HUES64 (cell line): ENCODE data around the gene CFAP52.
"Not testable (repeated sequence)": the region's sequence is repeated elsewhere in the genome, so short reads cannot be mapped to it uniquely, and the experiment has no call there.

Source experiments
- H3K27ac ChIP-seq: 2 replicates; pipeline ENCODE4 v1.7.0; 2013; ENCODE audit warnings: low read depth, low read length, inconsistent platforms
- H3K27me3 ChIP-seq: 2 replicates; pipeline ENCODE4 v1.6.1; 2013; ENCODE audit warnings: mild to moderate bottlenecking, low read length; ENCODE audit not compliant: insufficient read depth
- H3K36me3 ChIP-seq: 2 replicates; pipeline ENCODE4 v1.6.1; 2013; ENCODE audit warnings: mild to moderate bottlenecking, low read length; ENCODE audit not compliant: insufficient read depth
- H3K4me1 ChIP-seq: 2 replicates; pipeline ENCODE4 v1.6.1; 2013; ENCODE audit warnings: mild to moderate bottlenecking, low read length, moderate library complexity; ENCODE audit not compliant: insufficient read depth
- H3K4me3 ChIP-seq: 2 replicates; pipeline ENCODE4 v1.5.1; 2013; ENCODE audit warnings: mild to moderate bottlenecking, low read length, moderate library complexity
- H3K9ac ChIP-seq: 2 replicates; pipeline ENCODE4 v1.6.1; 2013; ENCODE audit warnings: mild to moderate bottlenecking, low read depth, low read length
- H3K9me3 ChIP-seq: 2 replicates; pipeline ENCODE4 v1.6.1; 2013; ENCODE audit warnings: low read depth, low read length; ENCODE audit not compliant: insufficient read depth
- WGBS: fragments of 150-250, 120-280 bp; methylation state at CpG from one replicate; pipeline ENCODE4 v1.1.7; 2013; ENCODE audit warnings: missing lambda C conversion rate; 5-methylcytosine and 5-hydroxymethylcytosine counted together

The CFAP52 gene

DNA sequence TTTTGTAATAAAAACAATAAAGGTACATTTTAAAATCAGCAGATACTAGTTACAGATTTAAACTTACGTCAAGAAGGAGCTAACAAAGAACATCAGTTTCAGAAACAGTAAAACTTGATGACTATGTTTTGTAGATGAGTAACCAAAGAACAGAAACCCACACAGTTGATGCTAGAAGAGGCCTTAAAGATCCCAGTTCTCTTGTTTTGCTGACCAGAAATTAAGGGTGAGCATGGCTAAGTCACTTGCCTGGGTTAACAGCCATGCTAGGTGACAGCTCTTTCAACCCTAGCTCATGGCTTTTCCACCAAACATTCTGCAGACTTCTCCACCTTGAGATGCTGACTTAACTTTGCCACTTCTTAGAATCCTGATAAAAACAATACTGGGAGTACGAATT, 27.2 kb upstream of the CFAP52 start:
- WGBS = 88% methylated on average over 2 of the region's 2 CpGs
- no peak overlapping the region for H3K4me3 ChIP-seq
- no peaks in the 10 kb centered on the region for H3K4me1 ChIP-seq

DNA sequence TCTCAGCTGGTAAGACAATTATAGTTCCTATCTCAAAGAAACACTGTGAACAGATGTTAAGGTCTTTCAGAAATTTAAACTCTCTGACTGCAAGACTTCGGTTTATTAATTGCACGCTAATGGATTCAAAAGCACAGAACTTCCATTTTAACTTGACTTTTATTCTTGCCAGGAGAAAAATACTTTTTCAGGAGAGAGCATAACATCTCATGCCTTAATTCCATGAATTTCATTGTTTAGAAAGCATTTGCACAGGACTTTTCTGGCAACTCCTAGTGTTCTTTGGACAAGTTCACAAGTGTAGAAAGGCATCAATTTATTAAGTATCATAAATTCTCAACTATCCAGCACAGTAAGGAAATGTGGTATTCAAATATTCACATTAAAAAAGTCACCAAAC, 23.3 kb upstream of the CFAP52 start:
- Histone ChIP-seq H3K27ac (no peak overlapping the region), H3K9ac (no peak overlapping the region), H3K4me1 (no peaks in the 10 kb centered on the region), H3K27me3 (no peaks in the 10 kb centered on the region), H3K36me3 (no peaks in the 10 kb centered on the region), H3K9me3 (no peaks in the 10 kb centered on the region), H3K4me3 (no peak overlapping the region)
- WGBS = 97% methylated on average over 2 of the region's 2 CpGs

More for the DNA sequence above, 27.2 kb upstream of the CFAP52 start:
- Histone ChIP-seq H3K36me3 (no peaks in the 10 kb centered on the region), H3K9me3 (no peaks in the 10 kb centered on the region), H3K27me3 (no peaks in the 10 kb centered on the region), H3K9ac (no peak overlapping the region), H3K27ac (no peak overlapping the region)

DNA sequence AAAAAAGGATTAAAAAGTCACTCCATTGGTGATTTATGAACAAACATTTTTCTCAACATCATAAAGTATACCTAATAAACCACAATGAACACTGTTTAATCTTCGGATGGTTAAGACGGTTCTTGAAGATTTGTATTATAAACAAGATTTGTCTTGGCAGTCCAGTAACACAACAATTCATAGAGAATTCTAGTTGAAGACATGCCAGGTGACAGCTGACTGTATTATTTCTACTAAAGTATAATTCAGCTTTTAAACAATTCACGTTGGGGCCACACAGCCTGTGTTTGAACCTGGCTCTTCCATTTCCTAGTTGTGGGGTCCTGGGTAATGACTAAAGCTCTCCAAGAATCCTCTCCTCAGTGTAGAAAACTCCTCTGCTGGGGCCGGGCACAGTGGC, 22.8 kb upstream of the CFAP52 start:
- Histone ChIP-seq H3K9me3 (no peaks in the 10 kb centered on the region), H3K36me3 (no peaks in the 10 kb centered on the region), H3K9ac (no peak overlapping the region), H3K27ac (no peak overlapping the region), H3K27me3 (no peaks in the 10 kb centered on the region), H3K4me1 (no peaks in the 10 kb centered on the region), H3K4me3 (no peak overlapping the region)
- over 99% methylated on average over 4 of the region's 4 CpGs for WGBS

DNA sequence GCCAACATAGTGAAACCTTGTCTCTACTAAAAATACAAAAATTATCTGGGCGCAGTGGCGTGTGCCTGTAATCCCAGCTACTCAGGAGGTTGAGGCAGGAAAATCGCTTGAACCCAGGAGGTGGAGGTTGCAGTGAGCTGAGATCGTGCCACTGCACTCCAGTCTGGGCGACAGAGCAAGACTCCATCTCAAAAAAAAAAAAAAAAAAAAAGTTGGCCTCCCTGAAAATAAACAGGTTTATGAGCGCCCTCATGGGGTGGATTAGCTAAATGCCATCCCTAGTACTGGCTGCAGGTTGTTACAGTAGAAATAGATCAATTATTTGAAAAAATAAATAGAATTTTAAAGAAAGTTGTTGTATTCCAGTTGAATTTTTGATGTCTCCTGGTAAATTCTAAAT, 21.7 kb upstream of the CFAP52 start:
- 68% methylated on average over 5 of the region's 6 CpGs for WGBS
- not testable (repeated sequence) for H3K4me3 ChIP-seq, H3K9ac ChIP-seq, H3K27ac ChIP-seq, H3K4me1 ChIP-seq, H3K9me3 ChIP-seq, H3K27me3 ChIP-seq, H3K36me3 ChIP-seq

DNA sequence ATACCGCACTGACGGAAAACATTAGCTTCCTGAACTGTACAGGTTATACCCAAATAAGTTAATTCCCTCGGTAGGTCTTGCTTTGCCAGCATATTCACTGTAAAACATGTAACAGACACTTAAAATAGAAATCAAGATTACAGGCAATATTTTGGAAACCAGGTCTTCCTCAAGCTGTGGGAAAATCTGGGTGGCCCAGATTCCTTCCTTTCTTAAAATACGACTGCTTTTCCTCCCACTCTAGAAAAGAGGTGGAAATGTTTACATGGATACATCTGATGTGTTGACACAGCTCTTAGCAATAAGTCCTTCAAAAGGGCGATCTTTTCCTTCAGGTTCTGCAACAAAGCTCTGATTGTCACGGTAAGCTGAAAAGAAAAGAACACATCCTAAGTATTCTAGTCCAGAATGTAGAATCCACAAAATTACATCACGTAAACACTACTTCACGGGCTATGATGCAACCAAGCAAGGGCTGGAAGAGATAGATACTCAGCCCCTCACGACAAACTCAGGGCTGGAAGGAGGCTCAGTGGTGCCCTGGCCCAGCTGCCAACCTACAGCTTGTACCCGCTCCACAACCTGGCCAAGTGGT, 19.2 kb upstream of the CFAP52 start:
- no peaks in the 10 kb centered on the region for H3K27me3 ChIP-seq
- H3K9me3 ChIP-seq = no peaks in the 10 kb centered on the region
- no peaks in the 10 kb centered on the region for H3K4me1 ChIP-seq
- WGBS = 94% methylated on average over 10 of the region's 10 CpGs
- no peaks in the 10 kb centered on the region for H3K36me3 ChIP-seq
- H3K27ac ChIP-seq = no peak overlapping the region
- H3K9ac ChIP-seq = no peak overlapping the region
- H3K4me3 ChIP-seq = no peak overlapping the region

DNA sequence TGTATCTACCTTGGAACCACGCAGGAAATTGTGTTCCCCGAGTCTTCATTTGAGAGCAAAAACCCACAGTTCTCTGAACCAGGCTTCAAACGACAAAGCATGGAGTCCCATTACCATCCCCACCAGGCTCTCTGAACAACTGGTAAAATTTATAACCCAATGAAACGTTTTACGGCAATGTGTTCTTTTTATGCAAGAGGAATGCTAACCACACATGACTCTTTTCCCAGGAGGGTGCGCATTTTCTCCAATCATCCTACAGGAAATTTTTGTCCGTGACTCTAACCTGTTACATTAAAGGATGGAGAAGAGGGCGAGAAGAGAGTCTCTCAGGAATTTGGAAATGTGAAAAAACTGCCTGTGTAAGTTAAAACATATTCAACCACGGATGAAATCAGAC, 18.6 kb upstream of the CFAP52 start:
- Histone ChIP-seq H3K4me3 (no peak overlapping the region), H3K9ac (no peak overlapping the region), H3K4me1 (no peaks in the 10 kb centered on the region), H3K27me3 (no peaks in the 10 kb centered on the region), H3K36me3 (no peaks in the 10 kb centered on the region), H3K9me3 (no peaks in the 10 kb centered on the region), H3K27ac (no peak overlapping the region)
- 96% methylated on average over 7 of the region's 9 CpGs for WGBS

DNA sequence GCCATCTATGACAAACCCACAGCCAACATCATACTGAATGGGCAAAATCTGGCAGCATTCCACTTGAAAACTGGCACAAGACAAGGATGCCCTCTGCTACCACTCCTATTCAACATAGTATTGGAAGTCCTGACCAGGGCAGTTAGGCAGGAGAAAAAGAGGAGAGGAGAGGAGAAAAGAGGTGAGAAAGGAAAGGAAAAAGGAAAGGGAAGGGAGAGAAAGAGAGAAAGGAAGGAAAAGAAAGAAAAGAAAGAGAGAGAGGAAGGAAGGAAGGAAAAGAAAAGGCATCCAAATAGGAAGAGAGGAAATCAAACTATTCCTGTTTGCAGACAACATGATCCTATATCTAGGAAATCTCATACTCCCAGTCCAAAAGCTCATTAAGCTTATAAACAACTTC, 12.3 kb upstream of the CFAP52 start:
- no peaks in the 10 kb centered on the region for H3K9me3 ChIP-seq
- H3K27me3 ChIP-seq = no peaks in the 10 kb centered on the region
- no peak overlapping the region for H3K27ac ChIP-seq
- H3K36me3 ChIP-seq = peaks cover 17% of the 10 kb centered on the region
- H3K9ac ChIP-seq = no peak overlapping the region
- no peak overlapping the region for H3K4me3 ChIP-seq
- no peaks in the 10 kb centered on the region for H3K4me1 ChIP-seq

DNA sequence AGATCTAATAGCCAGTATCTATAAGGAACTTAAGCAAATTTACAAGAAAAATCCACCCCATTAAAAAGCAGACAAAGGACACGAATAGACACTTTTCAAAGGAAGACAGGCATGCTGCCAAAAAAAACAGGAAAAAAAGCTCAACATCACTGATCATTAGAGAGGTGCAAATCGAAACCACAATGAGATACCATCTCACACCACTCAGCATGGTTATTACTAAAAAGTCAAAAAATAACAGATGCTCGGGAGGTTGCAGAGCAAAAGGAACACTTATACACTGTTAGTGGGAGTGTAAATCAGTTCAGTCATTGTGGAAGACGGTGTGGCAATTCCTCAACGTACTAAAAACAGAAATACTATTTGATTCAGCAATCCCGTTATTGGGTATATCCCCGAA, 10.4 kb upstream of the CFAP52 start:
- H3K9me3 ChIP-seq = no peaks in the 10 kb centered on the region
- H3K4me1 ChIP-seq = no peaks in the 10 kb centered on the region
- no peak overlapping the region for H3K9ac ChIP-seq
- no peaks in the 10 kb centered on the region for H3K27me3 ChIP-seq
- H3K36me3 ChIP-seq = peaks cover 19% of the 10 kb centered on the region
- H3K4me3 ChIP-seq = no peak overlapping the region
- no peak overlapping the region for H3K27ac ChIP-seq
- 94% methylated on average over 7 of the region's 7 CpGs for WGBS

DNA sequence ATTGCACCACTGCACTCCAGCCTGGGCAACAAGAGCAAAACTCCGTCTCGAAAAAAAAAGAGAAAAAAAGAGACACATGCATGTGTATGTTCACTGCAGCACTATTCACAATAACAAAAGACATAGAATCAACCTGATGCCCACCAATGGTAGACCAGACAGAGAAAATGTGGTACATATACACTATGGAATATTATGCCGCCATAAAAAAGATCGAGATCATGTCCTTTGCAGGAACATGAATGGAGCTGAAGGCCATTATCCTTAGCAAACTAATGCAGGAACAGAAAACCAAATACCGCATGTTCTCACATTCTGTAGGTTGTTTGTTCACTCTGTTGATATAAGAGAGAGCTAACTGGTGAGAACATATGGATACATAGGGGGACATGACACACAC, 9.7 kb upstream of the CFAP52 start:
- not testable (repeated sequence) for H3K9me3 ChIP-seq, H3K4me1 ChIP-seq, H3K27ac ChIP-seq, H3K4me3 ChIP-seq, H3K9ac ChIP-seq, H3K27me3 ChIP-seq
- WGBS = 92% methylated on average over 5 of the region's 5 CpGs
- peaks cover 19% of the 10 kb centered on the region for H3K36me3 ChIP-seq

DNA sequence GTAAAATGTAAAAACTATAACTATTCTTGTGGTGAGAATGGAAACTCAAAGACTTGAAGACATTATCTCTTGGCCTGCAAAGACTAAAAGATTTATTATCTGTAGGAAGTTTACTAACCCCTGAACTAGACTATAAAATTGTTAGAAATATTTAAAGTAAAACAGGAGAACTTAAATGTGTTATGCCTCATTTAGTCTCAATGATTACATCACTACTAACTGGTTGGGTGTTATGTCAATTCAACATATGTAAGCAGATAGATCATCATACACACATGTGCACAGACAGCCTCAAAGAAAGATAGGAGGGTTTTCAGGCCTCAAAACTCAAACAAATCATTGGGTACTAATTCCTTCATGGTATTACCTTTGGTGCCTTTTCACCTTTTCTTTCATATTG, 8.4 kb upstream of the CFAP52 start:
- Histone ChIP-seq H3K9me3 (no peaks in the 10 kb centered on the region), H3K9ac (no peak overlapping the region), H3K27ac (no peak overlapping the region), H3K36me3 (peaks cover 19% of the 10 kb centered on the region), H3K27me3 (no peaks in the 10 kb centered on the region), H3K4me1 (no peaks in the 10 kb centered on the region), H3K4me3 (no peak overlapping the region)

DNA sequence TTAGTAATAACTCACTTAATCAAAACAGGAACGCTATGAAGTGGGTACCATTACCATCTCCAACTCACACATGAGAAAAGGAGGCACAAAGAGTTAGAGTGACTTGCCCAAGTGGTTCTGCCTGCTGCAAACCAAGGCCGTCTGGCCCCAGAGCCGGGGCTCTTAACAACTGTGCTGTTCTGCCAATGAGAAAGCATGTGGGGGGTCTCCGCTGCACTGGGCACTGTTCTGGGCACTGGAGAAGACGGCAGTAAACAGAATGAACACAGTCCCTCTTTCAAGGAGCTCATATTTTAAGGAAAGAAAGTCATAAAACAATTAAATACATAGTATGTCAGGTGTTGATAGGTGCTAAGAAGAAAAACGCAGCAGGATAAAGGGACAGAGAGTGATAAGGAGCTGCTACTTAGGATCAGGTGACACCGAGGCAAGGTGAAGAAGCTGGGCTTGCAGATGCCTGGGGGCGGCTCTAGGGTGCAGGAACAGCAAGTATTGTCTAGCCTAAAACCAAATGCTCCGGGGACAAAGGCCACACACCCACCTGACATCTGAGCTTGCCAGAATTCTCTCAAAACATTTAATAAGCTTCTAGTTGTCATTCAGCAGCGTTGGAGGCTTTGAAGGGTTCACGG, 7.4 kb upstream of the CFAP52 start:
- Histone ChIP-seq H3K9ac (no peak overlapping the region), H3K27me3 (no peaks in the 10 kb centered on the region), H3K4me1 (no peaks in the 10 kb centered on the region), H3K36me3 (peaks cover 19% of the 10 kb centered on the region), H3K9me3 (no peaks in the 10 kb centered on the region), H3K4me3 (no peak overlapping the region), H3K27ac (no peak overlapping the region)
- WGBS = 95% methylated on average over 11 of the region's 11 CpGs

DNA sequence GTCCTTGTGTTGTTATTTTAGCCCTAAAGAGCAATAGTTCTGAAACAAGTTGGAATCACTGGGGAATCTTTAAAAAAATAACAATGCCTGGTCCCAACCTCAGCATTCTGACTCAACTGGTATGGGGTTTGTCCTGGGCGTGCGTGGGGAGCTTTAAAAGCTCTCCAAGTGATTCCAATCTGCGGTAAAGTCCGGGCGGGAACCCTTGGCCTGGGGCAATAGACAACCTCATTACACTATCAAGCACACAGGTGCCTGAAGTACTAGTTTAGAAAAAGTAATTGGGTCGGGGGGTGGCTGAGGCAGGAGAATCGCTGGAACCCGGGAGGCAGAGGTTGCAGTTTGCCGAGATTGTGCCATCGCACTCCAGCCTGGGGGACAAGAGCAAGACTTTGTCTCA, 5.2 kb upstream of the CFAP52 start:
- Histone ChIP-seq H3K4me3 (no peak overlapping the region), H3K27me3 (no peaks in the 10 kb centered on the region), H3K27ac (no peak overlapping the region), H3K9me3 (no peaks in the 10 kb centered on the region), H3K9ac (no peak overlapping the region), H3K4me1 (no peaks in the 10 kb centered on the region), H3K36me3 (peaks cover 19% of the 10 kb centered on the region)
- 94% methylated on average over 10 of the region's 10 CpGs for WGBS
